Measurements from ENCODE around the gene TBC1D8.

The TBC1D8 gene

GRCh38 chr2:101027852-101028251 lies 123.3 kb downstream of the TBC1D8 start:
- H3K4me3 ChIP-seq (ENCODE audit: control insufficient read depth, low read depth, low read length): no peak overlapping the region
- no peak for TF ChIP-seq CTCF (IDR thresholded peaks at IDR 0.05; ENCODE audit: control insufficient read depth, insufficient read depth, low read depth, low read length, missing control alignments)
- no peak for DNase-seq (ENCODE audit: low read depth)

DNA sequence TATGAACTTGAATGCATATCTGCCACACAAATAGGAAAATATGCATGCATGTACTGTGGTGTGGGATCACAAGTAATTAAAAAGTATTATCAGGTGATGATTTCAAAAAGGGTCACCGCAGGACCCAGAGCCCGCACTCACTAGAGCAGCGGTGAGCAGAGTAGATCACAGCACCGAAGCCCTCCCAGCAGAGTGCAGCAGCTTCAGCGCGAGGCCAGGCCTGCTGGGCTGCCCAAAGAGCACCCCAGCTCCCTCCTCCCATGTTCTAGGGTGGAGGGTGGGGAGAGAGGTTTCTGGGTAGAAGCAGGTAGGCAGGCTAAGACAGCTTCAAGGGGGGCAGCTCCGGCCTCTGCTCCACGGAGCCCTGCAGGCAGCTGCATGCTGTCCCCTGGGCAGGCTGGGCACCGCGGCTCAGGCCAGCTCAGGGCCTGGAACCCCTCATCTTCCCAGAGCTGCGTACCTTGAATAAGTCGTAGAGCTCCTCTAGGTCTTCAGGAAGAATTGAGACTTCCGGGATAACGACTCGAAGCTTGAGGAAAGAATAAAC lies 124.2 kb downstream of the TBC1D8 start:
- TF ChIP-seq CTCF (IDR thresholded peaks at IDR 0.05; ENCODE audit: control insufficient read depth, insufficient read depth, low read depth, low read length, missing control alignments): no peak
- DNase-seq (ENCODE audit: low read depth): no peak
- no peak overlapping the region for H3K4me3 ChIP-seq (ENCODE audit: control insufficient read depth, low read depth, low read length)

- no peak for TF ChIP-seq CTCF (IDR thresholded peaks at IDR 0.05; ENCODE audit: control insufficient read depth, insufficient read depth, low read depth, low read length, missing control alignments)
- H3K4me3 ChIP-seq (ENCODE audit: control insufficient read depth, low read depth, low read length): no peak overlapping the region
- DNase-seq (ENCODE audit: low read depth): no peak
Measured at GRCh38 chr2:101026253-101026701, 124.9 kb downstream of the TBC1D8 start.

DNA sequence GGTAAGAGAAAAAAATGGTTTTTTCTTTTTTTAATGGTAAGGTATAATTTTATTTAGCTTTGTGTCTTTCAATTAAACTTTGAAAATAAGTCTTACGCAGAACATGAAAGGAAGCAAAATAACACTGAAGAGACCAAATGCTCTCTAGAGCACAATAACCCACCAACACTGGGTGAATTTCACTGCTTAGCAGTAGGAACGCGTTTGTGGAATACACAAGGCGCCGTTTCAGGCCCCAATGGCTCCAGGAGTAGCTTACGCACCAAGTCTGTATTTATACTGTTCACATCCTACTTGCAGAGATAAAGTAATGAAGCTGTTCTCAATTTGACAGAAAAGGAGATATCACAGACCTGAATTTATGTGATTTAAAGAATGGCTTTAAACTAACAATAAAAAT lies 125.6 kb downstream of the TBC1D8 start:
- TF ChIP-seq CTCF (IDR thresholded peaks at IDR 0.05; ENCODE audit: control insufficient read depth, insufficient read depth, low read depth, low read length, missing control alignments): no peak
- no peak for DNase-seq (ENCODE audit: low read depth)
- H3K4me3 ChIP-seq (ENCODE audit: control insufficient read depth, low read depth, low read length): no peak overlapping the region

DNA sequence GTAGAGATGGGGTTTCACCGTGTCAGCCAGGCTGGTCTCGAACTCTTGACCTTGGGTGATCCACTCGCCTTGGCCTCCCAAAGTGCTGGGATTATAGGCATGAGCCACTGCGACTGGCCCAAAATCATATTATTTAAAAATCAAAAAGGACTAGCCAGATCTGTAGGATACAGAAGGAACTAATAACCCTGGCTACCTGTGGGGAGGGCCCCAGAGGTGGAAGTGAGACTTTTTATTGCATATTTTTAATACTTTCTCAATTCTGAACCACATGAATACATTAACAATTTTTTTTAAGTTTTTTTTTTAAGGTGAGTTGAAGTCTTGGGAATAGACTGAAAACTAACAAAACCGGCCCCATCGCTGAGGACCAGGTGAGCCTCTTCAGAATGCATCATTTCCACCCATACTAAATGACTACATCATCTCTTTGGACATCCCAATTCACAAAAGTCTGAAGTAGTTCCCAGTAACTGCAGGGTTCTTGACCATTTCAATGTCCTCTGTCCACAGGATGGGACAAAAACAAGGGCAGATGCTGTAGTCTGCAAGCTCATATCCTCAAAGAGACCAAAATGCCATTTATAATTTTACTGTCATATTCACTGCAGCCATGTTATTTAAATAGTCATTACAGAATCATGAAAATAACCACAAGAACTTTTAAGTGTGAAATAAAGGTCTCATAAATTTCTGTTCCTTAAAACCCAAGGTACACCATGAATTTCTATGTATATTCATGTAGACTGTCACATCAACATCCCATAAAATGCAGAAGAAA lies 127.7 kb downstream of the TBC1D8 start:
- no peak overlapping the region for H3K4me3 ChIP-seq (ENCODE audit: control insufficient read depth, low read depth, low read length)
- DNase-seq (ENCODE audit: low read depth): no peak
- TF ChIP-seq CTCF (IDR thresholded peaks at IDR 0.05; ENCODE audit: control insufficient read depth, insufficient read depth, low read depth, low read length, missing control alignments): no peak

- no peak overlapping the region for H3K4me3 ChIP-seq (ENCODE audit: control insufficient read depth, low read depth, low read length)
- no peak for TF ChIP-seq CTCF (IDR thresholded peaks at IDR 0.05; ENCODE audit: control insufficient read depth, insufficient read depth, low read depth, low read length, missing control alignments)
- no peak for DNase-seq (ENCODE audit: low read depth)
Measured at GRCh38 chr2:101022221-101022620, 129.0 kb downstream of the TBC1D8 start.
